GM18507 (cell line): Measurements from ENCODE around the gene TMEM139.

Experiments used
- DNase-seq: peaks from one replicate; pipeline ENCODE4 v3.0.0; 2011; ENCODE audit warnings: low read depth; ENCODE audit not compliant: insufficient read length; ENCODE audit errors: extremely low spot score
- FAIRE-seq: peaks from 2 replicates; lab custom pipeline; 2011; peaks lifted over from hg19 to GRCh38; lab: Jason Lieb, UNC

TMEM139 gene

GRCh38 chr7:143316492-143316891 lies 31.7 kb downstream of the TMEM139 start:
- DNase-seq, result no peak
- FAIRE-seq, result no peak

GRCh38 chr7:143318661-143319060 lies 33.9 kb downstream of the TMEM139 start:
- FAIRE-seq, result no peak
- no peak for DNase-seq

DNA sequence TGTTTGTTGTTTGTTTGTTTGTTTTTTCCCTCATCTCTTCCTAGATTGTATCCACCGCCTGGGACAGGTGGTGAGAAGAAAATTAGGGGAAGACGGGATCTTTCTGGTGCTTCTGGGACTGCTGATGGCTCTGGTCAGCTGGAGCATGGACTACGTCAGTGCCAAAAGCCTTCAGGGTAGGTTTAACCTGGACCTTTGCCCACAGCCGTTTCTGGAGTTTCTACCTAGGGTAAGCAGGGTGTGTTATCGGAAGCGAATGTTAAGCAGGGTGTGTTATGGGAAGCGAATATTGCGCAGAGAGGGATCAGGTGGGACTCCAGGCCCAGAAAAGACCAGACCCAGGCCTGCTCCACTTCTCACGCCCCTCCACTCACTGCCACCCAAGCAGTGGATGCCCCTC lies 35.9 kb downstream of the TMEM139 start:
- DNase-seq (no peak), FAIRE-seq (no peak)

- no peak for DNase-seq
- FAIRE-seq, result no peak
These were observed 36.5 kb downstream of the TMEM139 start for GRCh38 chr7:143321242-143321641.

GRCh38 chr7:143321734-143322133 lies 37.0 kb downstream of the TMEM139 start:
- FAIRE-seq (no peak), DNase-seq (no peak)

- DNase-seq (no peak), FAIRE-seq (no peak)
These were observed 38.2 kb downstream of the TMEM139 start for GRCh38 chr7:143322760-143323633.

GRCh38 chr7:143323653-143324052 lies 38.9 kb downstream of the TMEM139 start:
- FAIRE-seq, result no peak
- DNase-seq, result no peak

DNA sequence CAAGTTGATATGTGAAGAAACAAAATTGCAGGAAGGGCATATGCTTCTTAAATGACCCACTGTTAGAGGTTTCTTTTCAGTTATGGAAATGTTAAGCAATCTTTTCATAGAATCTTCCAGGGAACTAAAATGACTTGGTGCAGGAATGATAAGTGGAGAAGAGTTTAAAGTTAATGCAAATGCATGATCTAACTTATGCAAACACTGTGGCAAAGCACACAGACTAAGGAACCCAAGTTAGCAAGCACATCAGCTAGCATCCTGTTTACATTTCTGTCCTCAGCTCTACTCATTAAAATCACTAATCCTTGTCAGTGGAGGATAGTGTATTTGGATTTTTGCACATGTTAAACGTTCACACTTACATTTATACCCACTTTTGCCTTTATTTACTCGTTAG lies 40.5 kb downstream of the TMEM139 start:
- FAIRE-seq, result no peak

DNA sequence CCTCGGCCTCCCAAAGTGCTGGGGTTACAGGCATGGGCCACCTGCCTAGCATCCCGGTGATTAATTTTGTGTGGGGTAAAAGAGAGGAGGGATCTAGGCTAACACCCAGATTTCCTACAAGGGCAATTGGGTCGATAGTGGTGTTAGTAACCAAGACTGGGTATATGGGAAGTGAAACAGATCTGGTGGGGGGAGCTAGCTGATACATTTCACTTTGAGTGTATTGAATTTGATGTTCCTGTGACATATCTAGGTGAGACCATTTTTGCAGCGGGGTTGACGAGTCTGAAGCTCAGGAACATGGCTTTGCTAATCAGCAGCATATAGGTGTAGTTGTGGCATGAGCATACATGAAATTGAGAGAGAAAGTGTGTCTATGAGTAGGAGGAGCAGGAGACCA lies 43.1 kb downstream of the TMEM139 start:
- FAIRE-seq, result no peak
- DNase-seq, result no peak

More for the DNA sequence above, 40.5 kb downstream of the TMEM139 start:
- no peak for DNase-seq

DNA sequence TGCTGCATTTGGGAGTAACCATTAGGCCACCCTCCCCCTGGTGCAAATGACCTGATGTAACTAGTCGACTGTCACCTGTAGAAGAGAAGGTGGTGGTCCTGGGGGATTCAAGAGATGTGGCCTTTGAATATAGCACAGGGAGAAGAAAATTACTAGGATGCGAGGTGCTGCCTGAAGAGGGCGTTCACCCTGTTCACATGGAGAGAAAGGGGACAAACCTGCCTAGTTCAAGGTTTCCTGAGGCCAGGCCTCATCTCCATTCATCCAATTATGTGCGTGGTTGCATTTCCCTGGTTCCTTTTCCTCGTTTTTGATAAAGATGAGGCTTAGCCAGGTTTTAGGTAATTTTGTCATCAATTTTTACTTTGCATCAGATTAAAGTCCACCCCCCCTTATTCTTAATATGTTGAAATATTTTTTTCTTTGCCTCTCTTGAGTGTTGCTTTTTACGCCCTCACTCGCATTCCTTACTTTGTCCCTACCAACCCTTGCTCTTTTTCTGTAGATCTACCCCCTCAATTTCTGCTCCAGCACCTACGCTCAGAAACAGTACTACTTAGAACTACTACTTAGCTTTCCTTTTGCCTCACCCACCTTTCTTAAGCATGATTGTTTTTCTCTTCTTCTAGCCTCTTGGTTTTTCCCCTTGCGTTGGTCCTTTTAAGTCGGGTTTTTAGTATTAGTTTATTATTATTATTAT lies 44.9 kb downstream of the TMEM139 start:
- no peak for DNase-seq
- no peak for FAIRE-seq

GRCh38 chr7:143331179-143331801 lies 46.5 kb downstream of the TMEM139 start:
- FAIRE-seq (no peak), DNase-seq (no peak)

DNA sequence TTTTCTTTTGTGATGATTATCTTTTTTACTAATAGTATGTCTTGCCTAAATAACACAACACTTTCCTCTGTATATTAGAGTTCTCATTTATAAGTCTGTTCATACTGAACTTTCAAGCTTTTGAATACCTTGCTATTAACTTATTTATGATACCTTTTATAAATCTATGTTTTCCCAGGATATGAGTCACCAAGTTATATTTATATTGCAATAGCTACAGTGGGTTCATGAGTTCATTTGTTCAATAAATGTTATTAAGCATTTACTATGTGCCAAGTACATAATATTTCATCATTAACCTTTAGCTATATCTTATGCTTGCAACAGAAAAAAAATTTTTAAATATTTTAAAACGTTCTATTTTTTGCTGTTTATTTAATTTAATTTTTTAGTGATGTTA lies 49.5 kb downstream of the TMEM139 start:
- DNase-seq, result no peak
- FAIRE-seq, result no peak

DNA sequence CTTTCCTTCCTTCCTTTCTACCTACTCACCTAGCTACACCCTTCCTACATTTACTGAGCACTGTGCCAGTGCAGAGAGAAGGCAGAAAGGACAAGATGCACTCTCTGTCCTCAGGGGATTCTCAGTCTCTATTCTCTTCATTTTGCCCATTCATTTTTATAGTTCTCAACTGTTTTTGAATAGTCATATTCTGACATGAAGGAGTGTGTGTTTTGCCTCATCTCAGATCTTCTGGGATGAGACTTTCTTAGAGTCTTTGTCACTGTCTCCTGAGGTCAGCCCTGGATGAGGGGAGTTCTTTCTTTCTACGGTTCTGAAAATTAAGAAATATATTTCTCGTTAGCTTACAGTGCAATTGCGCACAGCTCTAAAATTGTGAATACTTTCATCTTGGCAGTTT lies 52.5 kb downstream of the TMEM139 start:
- FAIRE-seq, result no peak
- DNase-seq, result no peak
